ENCODE data around the gene FNDC3B.

Gene FNDC3B

DNA sequence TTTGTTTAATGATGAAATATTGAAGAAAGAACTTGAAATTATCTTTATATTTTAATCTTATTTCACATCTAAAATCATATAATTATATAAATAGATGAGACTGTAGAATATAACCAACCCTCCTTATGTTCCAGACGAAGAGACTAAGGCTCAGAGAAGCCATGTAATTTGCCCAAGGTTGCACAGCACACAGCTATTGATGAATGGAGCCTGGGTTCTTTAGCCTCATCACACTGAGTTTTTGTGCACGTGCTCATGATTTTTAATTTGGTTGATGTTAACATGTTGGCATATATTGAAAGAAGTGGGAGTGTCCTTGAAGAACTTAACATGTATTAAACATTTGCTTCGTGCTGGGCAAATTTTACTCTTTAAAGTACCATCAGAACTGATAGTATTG lies 151.6 kb downstream of the FNDC3B start:
- no peak for DNase-seq (ENCODE audit: low read depth)

DNA sequence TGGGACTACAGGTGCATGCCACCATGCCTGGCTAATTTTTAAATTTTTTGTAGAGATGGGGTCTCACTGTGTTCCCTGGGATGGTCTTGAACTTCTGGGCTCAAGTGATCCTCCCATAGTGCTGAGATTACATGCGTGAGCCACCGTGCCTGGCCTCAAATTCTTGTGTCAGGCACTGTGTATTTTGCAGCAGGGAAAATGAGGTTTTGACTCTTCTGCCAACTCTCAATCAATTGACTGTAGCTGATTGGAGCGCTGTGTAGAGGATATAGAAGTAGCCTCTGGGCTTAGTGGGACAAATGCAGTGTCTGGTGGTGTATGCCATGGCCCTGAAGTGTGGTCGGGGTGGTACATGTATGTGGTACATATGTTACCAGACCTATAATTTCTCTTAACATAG lies 152.3 kb downstream of the FNDC3B start:
- DNase-seq (ENCODE audit: low read depth), result no peak

DNA sequence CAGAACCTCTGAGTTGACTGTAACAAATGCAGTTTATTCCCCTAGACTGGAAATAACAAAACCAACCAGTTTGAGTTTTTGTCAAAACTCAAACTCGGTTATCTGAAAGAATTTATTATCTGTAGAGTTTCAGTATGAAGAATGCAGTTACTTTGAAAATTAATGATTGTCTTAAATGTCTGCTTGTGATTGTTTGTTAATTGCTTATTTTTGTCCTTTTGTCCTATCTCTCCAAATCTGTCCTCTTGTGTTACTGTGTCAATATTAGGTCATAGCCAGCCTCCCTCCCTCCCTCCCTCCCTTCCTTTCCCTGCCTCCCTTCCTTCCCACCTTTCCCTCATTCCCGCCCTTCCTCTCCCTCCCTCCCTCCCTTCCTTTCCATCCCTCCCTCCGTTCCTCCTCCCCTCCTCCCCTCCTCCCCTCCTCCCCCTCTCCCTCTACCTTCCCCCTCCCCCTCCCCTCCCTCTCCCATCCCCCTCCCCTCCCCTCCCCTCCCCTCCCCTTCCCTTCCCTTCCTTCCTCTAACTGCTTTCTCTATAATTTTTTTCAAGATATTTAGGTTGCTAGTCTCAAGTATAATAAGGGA lies 153.5 kb downstream of the FNDC3B start:
- DNase-seq (ENCODE audit: low read depth), result no peak

DNA sequence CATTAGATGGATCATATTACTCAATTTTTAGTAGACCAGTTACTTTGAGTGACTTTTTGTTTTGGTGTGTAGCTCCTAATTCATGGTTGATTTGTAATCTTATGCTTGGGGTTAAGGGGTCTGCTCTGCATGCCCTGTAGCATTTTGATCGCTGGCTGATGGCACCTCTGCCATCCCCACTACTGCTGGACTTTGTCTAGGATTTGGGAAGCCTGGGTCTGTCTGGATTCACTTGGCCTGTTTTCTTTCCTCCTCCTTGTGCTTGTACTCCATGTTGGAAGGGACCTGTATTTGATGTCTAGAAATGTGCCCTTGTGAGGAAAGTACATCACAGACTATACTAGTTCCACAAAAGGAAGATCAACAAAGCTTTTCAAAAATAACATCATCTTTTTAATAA lies 154.1 kb downstream of the FNDC3B start:
- no peak for DNase-seq (ENCODE audit: low read depth)

DNA sequence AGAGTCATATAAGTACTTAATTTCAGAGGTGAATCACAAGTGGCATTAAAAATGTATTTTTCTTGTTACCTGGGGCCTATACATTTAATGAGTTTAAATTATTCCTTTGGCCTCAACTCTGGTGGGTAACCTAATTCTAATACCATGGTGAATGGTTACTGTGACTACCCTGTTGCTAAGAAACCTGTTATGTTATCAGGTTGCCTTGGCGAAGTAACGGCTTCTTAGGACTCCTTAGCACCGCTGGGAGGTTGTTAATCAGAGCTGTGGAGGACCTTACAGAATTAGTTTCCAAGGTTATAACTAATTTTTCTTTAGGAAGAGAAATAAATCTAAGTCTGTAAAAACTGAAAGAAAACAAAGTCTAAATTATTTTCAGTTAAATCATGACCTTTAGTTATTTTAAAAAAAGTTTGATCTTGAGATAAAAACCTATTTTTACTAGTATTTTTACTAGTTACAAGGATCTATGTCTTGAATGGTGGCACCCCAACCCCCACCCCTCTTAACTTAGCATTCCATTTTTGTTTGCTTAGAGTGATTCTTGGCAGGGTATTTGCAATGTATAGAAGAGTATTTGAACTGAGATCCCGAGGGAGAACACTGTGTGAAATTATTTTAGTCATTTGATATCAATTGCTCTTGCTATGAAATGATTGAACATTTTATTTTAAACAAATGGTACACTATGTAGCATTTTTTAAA lies 155.5 kb downstream of the FNDC3B start:
- no peak for DNase-seq (ENCODE audit: low read depth)

DNA sequence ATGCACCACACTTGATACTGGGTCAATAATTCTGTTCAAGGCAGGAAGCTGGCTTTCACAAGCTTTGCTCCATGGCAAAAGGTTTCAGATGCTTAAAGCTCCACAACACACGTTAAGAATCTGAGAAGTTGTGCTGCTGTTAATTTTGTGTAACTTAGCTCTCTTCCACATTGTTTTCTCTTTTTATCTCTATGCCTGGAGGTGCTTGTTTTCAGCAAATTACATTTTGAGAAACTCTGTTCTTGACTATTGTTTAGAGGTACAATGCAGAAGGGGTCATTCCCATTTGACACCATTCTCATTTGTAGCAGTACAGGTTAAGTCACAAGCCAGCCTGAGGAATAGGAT lies 156.0 kb downstream of the FNDC3B start:
- DNase-seq (ENCODE audit: low read depth), result no peak

DNA sequence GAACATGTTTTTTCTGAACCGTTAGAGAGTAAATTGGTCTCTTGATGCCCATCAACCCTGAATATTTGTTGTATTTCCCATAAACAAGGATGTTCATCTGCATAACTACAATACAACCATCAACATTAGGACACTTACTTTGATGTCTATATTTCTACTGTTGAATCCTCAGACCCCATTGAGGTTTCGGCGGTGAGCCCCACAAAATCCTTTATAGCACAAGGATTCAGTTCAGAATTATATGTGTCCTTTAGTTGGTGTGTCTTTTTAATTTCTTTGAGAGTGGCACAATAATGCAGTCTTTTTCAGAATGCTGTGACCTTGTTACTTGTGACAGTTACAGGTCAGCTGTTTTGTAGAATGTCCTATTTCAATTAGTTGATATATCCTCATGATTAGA lies 158.0 kb downstream of the FNDC3B start:
- DNase-seq (ENCODE audit: low read depth), result no peak

DNA sequence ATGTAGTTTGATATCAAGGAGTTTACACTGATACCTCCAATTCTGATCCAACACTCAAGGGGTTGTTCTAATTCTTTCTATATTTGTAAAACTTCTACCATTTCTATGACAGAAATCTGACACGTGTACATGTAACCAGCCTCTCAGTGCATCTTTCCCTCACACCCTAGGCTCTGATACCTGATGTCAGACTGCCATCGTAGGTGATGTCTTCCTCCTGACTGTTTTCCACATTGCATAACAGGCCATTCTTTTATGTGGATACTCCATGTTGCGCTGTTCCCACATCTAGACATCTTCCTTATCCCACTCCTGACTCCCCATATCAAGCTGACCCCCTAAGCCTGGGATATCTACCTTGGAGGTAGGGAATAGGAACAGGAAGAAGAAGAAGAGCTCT lies 159.1 kb downstream of the FNDC3B start:
- no peak for DNase-seq (ENCODE audit: low read depth)

DNA sequence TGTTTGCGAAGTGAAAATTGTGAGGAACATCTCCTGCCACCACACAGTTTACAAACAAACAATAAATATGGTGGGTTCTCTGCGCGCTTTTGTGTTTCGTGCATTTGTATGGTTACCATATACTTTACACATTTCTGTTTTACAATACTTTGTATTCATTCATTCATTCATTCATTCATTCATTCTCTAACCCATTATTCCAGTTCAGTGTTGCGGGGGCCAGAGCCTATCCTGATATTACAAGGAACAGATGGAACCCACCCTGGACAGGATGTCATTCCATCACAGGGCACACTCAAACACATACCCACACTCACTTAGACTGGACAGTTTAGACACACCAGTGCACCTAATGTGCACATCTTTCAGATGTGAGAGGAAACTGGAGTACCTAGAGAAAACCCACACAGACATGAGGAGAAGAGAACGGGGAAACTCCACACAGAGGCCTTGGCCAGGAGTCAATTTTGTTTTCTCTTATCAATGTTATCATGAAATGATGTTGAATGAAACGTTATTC lies 160.5 kb downstream of the FNDC3B start:
- no peak for DNase-seq (ENCODE audit: low read depth)

DNA sequence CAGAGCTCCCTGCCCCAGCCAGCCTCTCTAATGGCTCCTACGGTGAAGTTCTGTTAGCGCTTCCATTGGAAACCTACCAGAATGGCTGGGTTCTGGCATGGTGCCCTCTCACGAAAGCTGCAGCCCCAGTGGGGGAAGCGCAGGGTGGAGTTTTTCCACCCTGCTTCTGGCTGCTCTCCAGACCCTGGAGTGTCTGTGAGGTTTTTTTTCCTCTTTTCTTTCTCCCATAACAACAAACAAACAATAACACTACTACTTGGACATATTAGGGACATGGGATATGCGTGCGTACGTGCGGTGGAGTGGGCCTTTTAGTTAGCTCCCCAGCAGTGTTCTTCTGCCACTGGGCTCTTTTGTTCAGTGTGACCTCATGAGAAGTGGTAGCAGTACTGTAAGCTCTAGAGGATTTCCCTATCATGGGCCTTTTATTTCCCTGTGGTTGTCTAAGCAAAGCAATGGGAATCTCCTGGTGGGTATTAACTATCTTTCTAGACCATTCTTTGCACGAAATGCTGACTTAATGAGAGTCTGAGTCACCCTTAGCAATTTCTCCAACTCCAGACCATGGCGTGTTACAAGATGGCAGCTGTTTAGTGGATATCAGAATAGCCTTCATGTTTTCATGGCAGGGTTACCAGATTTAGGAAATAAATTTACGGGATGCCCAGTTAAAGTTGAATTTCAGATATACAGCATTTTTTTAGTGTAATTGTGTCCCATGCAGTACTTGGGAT lies 161.9 kb downstream of the FNDC3B start:
- no peak for DNase-seq (ENCODE audit: low read depth)

DNA sequence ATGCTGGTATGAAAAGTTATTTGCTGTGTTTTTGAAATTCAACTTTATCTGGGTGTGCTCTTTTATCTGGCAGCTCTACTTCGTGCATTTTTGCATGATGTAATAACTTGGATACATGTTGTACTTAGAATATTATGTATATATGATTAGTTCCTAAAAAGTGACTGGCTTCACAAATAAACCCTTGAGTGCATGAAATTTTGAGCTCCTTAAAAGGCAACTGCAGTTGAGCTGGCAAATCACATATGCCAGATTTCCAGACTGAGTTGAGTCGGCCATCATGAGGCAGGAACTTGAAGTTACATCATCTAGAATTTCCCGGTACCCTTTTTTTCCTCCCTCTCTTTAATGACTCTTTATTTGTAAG lies 162.5 kb downstream of the FNDC3B start:
- no peak for DNase-seq (ENCODE audit: low read depth)

DNA sequence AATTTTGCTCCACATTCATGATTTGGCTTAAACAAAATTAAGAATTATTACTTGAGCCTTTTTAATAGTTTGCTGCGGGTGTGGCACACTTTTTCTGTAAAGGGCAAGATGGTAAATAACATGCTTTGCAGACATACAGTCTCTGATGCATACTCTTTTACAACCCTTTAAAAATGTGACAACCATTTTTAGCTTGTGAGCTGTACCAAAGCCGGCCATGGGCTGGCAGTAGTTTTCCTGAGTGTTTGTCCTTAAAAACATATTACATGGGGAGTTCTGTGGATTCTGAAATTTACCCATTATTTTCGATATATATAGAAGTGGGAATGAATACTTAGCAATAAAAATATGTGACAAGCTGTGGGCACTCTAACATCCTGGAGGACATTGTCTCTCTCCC lies 163.4 kb downstream of the FNDC3B start:
- no peak for DNase-seq (ENCODE audit: low read depth)

DNA sequence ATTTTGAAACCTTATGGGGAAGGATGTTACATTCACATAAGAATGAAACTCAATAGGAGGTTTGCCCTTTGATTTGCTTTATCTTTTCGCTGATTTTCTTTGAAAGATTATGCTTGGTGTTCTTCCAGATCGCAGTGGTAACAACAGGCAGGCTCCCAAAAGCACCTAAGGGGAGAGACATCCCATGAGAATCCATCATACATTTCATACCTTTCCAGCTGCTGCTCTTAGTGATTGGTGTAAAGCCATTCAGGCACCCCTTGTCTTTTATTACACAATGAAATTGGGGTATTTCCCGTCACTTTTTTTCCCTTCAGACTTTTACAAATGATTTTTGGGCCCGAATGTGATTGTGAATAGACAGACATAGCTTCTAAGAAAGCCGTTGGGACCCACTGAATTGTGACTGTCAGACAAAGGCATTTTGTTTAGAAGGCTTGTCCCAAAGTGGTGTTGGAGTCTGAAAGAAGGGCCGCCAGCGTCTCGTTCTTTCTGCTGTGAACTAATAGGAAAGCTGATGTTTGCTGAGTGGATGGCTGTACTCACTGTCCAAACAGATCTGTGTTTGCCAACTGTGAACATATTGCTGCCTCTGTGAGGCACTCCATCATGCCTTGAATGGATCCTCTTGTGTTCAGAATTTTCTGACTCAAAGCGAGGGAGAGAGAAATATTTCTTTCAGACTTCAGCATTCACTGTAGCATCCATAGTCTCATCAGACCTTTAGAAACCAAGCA lies 164.3 kb downstream of the FNDC3B start:
- no peak for DNase-seq (ENCODE audit: low read depth)

DNA sequence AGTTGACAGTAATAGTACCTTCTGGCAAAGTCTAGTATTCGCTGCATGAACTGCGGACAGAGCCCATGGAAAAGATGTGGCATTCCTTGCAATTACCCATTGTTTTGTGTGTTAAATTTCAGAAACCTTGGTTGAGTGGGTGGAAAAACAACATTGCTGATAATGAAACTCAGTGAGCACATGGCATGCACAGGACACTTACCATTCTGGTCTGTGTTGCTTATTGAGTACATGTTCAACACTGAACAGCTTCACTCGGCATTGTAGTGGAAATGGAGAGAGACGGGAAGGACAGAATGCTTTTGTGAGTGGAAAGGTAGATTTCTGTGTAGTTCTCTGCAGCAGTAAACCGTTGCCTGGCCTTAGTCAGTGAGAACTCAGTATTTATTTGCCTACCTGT lies 165.3 kb downstream of the FNDC3B start:
- DNase-seq (ENCODE audit: low read depth), result no peak

DNA sequence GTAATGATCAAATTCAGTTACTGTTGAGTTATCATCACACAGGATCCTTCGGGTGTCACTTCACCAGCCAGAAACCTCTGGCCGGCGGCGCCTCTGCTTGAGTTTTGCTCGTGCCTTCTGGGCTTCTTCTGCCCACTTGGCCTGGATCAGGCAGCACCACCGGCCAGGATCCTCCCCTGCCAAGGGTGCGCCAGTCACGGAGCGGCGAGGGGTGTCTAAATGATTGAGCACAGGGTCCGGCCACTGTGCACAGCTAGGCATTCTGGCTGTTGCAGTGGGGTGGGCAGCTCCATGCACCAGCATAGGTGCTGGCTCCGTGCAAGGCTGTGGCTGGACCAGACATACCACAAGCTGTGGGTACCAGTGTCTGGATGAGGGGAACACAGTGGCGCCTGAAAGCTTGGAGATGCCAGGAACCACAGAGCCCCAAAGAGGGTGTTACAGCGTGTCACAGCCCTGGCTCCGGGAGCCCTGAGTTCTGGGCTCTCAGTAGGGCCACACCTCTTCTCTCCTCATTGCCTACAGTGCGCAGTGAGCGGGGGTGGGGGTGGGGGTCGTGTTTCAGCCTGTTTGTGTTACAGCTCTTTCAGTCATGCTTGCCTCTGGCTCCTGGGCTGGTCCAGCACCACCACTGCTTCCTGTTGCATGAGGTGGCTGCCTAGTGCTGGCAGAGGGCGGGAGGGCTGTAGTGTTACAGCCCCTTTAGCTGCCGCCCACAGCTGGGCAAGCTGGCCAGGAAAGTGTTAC lies 169.4 kb downstream of the FNDC3B start:
- no peak for DNase-seq (ENCODE audit: low read depth)

DNA sequence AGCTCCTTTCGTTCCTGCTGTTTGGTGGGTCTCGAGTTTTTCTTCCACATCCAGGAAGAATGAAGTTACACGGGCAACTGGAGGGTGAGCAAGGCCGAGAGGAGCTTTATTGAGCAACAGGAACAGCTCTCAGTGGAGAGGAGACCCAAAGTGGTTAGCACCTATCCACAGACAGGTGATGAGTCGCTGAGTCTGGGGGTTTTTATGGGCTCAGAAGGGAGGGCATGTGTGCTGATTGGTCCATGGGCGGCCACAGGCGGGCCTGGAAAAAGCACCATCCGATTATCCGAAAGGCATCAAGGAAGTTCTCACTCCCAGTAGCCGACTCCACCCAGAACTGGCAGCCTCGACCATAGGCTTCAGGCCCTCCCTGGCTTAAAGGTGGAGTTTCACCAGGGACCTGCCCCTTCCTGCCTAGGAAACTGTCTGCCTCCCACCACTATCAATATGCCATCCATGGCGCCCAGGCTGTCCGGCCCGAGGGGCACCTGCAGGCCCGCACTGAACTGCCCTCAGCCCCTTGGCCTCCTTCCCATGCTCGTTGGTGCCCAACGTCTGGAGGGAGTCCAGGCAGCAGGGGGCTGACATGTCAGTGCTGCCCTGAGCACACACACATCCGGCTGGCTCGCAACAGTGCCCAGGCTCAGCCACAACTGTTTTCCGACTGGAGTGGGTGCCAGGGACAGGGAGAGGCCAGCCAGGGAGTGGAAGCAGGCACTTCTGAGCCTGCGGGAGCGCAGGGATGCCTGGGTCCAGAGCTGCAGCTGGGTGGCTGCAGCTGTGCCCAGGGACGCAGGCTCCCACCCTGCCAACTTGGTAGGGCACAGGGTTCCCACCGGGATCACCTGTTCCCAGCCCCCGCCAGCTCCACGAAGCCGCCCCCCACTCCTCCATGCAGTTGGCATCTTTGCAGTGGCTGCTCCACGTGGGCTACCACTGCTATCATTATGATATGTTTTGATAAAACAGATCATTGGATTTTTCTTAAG lies 170.2 kb downstream of the FNDC3B start:
- DNase-seq (ENCODE audit: low read depth), result no peak

DNA sequence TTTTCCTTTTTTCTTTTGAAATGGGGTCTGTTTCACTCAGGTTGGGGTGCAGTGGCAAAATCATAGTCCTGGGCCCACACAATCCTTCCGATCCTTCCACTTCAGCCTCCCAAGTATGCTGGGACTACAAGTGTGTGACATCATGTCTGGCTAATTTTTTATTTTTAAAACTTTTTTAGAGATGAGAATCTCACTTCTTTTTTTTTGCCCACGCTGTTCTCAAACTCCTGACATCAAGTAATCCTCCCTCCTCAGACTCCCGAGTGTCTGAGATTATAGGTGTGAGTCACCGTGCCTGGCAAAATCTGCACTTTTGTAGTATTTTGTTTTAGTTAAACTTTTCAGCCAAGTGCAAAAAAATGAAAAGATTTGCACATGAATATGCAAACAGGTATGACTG lies 171.0 kb downstream of the FNDC3B start:
- no peak for DNase-seq (ENCODE audit: low read depth)

DNA sequence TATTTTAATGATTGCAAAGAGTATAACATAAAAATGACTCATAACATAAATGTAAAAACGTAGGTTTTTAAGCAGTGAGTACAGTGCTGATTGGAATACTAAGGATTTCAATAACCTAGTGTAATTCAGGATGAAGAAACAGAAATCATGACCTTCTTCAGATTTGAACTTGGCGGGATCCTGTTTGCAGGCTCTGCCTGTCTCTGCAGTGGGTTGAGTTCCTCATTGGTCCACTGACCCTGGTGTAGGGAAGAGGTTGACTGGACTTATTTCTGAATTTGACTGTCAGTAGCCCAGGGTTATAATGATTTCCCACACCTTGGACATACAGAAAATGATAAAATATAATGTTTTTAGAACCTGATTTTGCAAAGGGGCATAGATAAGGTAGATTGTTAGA lies 171.7 kb downstream of the FNDC3B start:
- DNase-seq (ENCODE audit: low read depth), result no peak

DNA sequence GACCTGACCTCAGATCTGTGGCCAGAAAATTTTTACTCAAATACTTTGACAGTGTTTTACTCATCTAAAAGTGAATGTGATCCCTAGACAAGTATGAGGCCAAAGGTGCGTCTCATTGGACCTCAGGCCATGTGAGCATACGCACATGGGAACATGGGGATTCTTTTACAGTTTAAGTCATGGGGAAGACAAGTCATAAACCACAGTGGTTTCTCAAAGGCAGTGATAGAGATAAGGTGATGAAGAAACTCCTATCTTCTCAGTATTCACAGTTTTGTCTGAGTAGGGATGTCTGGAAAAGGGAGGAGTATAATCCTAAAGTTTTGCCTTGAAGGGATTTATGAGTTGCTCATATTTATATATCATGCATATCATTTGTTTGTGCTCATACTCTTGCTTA lies 173.8 kb downstream of the FNDC3B start:
- DNase-seq (ENCODE audit: low read depth), result no peak

DNA sequence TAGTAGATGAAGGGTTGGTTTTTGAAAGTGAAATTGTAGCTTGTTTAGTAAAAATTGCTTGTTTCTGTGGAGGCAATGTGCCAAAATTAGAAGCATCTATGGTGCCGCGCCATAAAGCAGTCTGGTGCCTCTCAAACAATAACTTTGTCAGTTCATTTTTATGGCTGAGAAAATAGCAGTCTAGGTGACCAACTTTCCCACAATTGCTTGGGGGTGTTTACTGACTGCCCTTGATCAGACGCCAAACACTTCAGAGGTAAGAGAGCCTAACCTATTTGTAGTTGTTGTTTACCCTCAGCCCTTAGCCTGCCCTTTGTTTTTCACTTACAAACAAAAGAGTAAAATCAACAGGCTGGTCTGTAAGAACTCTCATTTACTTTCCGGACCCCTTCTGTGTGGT lies 174.5 kb downstream of the FNDC3B start:
- DNase-seq (ENCODE audit: low read depth), result no peak

DNA sequence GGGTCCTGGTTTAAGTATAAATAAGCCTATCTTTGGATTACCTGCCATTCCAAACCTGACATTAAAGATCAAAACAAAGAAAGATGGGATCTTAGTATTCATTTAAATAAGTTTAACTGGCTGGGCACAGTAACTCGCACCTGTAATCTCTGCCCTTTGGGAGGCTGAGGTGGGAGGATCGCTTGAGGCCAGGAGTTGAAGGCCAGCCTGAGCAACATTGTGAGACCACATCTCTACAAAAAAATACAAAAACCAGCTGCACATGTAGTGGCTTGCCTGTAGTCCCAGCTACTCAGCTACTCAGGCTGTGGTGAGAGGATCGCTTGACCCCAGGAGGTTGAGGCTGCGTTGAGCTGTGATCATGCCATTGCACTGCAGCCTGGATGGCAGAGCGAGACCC lies 176.9 kb downstream of the FNDC3B start:
- no peak for DNase-seq (ENCODE audit: low read depth)

Data from activated T-helper 1 cell treated with Interleukin-2 at 50 U/mL for 16 hours (primary cell).